SH-SY5Y (cell line): Measurements from ENCODE around the gene XPR1.

ENCODE experiments used
- GATA2 ChIP-seq: IDR thresholded peaks from 2 replicates; pipeline ENCODE4 v1.6.1; 2011; ENCODE audit warnings: mild to moderate bottlenecking, low read depth, low read length
- GATA3 ChIP-seq: IDR thresholded peaks from 2 replicates; pipeline ENCODE4 v1.6.1; 2011; ENCODE audit warnings: low read depth, mild to moderate bottlenecking, low read length, moderate library complexity

DNA sequence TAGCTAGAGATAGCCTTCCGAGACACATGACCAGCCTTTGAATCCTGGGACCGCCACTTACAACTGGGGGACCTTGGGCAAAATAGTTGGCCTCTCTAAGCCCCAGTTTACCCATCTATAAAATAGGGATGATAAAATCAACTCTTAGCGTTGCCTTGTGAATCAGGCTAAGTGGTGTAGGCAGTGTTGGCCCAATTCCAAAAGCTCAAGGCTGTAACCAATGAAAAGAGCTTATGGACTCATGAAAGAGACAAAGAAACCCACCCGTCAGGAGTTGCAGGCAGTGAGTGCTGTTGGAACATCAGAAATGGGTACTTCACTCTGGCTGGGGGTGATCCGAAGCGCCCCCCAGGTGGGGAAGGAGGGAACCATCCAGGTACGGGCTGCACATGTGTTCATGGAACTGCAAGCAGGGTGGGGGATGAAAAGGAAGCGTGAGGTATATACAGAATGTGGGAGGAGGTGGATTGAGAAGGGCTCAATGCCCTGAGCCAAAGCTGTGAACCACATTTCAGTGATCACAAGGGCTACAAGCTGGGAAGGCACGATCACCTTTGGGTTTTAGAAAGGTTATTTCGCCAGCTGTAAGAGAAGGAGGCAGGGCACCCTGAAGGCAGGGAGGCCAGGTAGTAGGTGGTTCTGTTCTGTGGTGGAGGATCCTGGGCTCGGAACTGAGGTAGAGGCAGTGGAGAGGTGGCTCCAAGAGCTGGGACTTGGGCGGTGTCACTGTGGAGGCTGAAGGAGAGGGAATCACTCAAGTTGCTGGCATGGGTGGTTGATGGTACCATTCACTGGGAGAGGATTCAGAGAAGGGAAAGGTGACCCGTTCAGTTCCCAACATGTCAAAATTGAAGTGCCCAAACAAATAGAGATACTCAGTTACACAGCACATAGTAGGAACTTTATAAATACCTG is 269.5 kb downstream of the XPR1 start:
- TF ChIP-seq GATA2 (no peak), GATA3 (no peak)
